H54 (cell line): Measurements from ENCODE around the gene MAST4.

Experiments used
- DNase-seq: peaks from one replicate; pipeline ENCODE4 v3.0.0; 2011; ENCODE audit warnings: low spot score, mixed read lengths; ENCODE audit not compliant: insufficient read length
- FAIRE-seq: peaks from 3 replicates; lab custom pipeline; 2011; peaks lifted over from hg19 to GRCh38; lab: Jason Lieb, UNC
- POLR2A ChIP-seq: IDR thresholded peaks from 2 replicates; pipeline ENCODE4 v1.6.1; 2011; ENCODE audit warnings: low read depth, mild to moderate bottlenecking, low read length

MAST4 gene

GRCh38 chr5:66843065-66843464 lies 246.9 kb downstream of the MAST4 start:
- FAIRE-seq (no peak), DNase-seq (no peak)
- TF ChIP-seq POLR2A, result no peak

GRCh38 chr5:66848749-66849641 lies 252.8 kb downstream of the MAST4 start:
- DNase-seq (no peak), FAIRE-seq (no peak)
- no peak for TF ChIP-seq POLR2A

GRCh38 chr5:66849803-66850202 lies 253.6 kb downstream of the MAST4 start:
- DNase-seq (no peak), FAIRE-seq (no peak)
- no peak for TF ChIP-seq POLR2A

- FAIRE-seq (no peak), DNase-seq (no peak)
- no peak for TF ChIP-seq POLR2A
Measured at GRCh38 chr5:66850354-66851075, 254.3 kb downstream of the MAST4 start.

- no peak for FAIRE-seq
- no peak for DNase-seq
- TF ChIP-seq POLR2A, result no peak
Measured at GRCh38 chr5:66851306-66851705, 255.1 kb downstream of the MAST4 start.

- TF ChIP-seq POLR2A, result no peak
- DNase-seq, result no peak
- FAIRE-seq, result no peak
Measured at GRCh38 chr5:66854416-66854815, 258.2 kb downstream of the MAST4 start.

GRCh38 chr5:66856041-66856805 lies 260.0 kb downstream of the MAST4 start:
- no peak for TF ChIP-seq POLR2A
- no peak for FAIRE-seq
- no peak for DNase-seq

- TF ChIP-seq POLR2A, result no peak
- no peak for FAIRE-seq
- DNase-seq, result no peak
Measured at GRCh38 chr5:66859526-66859925, 263.3 kb downstream of the MAST4 start.

GRCh38 chr5:66860199-66860975 lies 264.2 kb downstream of the MAST4 start:
- no peak for FAIRE-seq
- TF ChIP-seq POLR2A, result no peak
- DNase-seq, result no peak

- FAIRE-seq, result no peak
- no peak for TF ChIP-seq POLR2A
- DNase-seq, result no peak
Measured at GRCh38 chr5:66861402-66861801, 265.2 kb downstream of the MAST4 start.

- FAIRE-seq, result no peak
- TF ChIP-seq POLR2A, result no peak
- DNase-seq, result no peak
Measured at GRCh38 chr5:66862020-66862419, 265.8 kb downstream of the MAST4 start.

- no peak for TF ChIP-seq POLR2A
- no peak for FAIRE-seq
- no peak for DNase-seq
Measured at GRCh38 chr5:66863243-66864170, 267.3 kb downstream of the MAST4 start.
